K562 (cell line): Measurements from ENCODE around the gene KLK8. TPM values are rescaled to one million over a fixed set of nuclear protein-coding genes. Genes with fewer than 3 reads are reported as not detected.
A peak's percentile ranks its signal among the peaks of the same experiment; 100 is the strongest.

Experiments
- ATAC-seq: fragments of 200-7000 bp; cut with Tn5 transposase; 3 replicates; pipeline ENCODE4 v1.9.1; 2020; ENCODE audit warnings: moderate library complexity
- Bru-seq: library from RNA; stranded (reverse); fragments of 400-500 nt; gene quantifications from one replicate; lab custom pipeline; 2021; lab: Mats Ljungman, UMichigan
- BruChase-seq, 2 experiments: library from RNA; stranded (reverse); fragments of 400-500 nt; gene quantifications; one replicate each; lab custom pipeline; 2021; lab: Mats Ljungman, UMichigan
- BruUV-seq: library from RNA; stranded (reverse); fragments of 400-500 nt; replicated peaks from 2 replicates; lab custom pipeline; 2021; lab: Mats Ljungman, UMichigan
- CTCF ChIA-PET: fragments of 300-600 bp; formaldehyde crosslinking; extraction: SDS; loops from one replicate; lab custom pipeline; 2021; ENCODE audit warnings: low intra/inter-chr PET ratio; lab: Yijun Ruan, JAX
- POLR2A ChIA-PET: fragments of 300-600, 350-650 bp; sonication (Branson Sonifier 250); formaldehyde crosslinking; extraction: SDS; loops from one replicate; lab custom pipeline; 2021; ENCODE audit warnings: antibody characterized with exemption, inconsistent platforms; lab: Yijun Ruan, JAX
- DNase-seq, 4 experiments: peaks; one replicate each; pipeline versions ENCODE4 v3.0.0 to v3.0.0-alpha.2; 2011 to 2018; ENCODE audit warnings: low spot score in 3 of 4, mixed read lengths in 3 of 4; ENCODE audit errors: extremely low read depth in 1 of 4
- FAIRE-seq: peaks from 2 replicates; lab custom pipeline; 2011; peaks lifted over from hg19 to GRCh38; lab: Jason Lieb, UNC
- H2AFZ ChIP-seq: 2 replicates; pipeline ENCODE4 v1.6.0; 2011; ENCODE audit warnings: low read depth, low read length, control low read depth, inconsistent platforms
- H3K27ac ChIP-seq: fragments of 200-600 bp; 3 replicates; pipeline ENCODE4 v1.8.0; 2011; ENCODE audit warnings: low read depth, mild to moderate bottlenecking, control low read depth, inconsistent platforms, low read length, moderate library complexity, mixed read lengths; ENCODE audit errors: extremely low read depth
- H3K27me3 ChIP-seq, 2 experiments: fragments of 300-600 bp in 1 of 2; 2 replicates in 1 of 2; 3 replicates in 1 of 2; pipeline versions ENCODE4 v1.6.0 to v1.8.0; 2011; ENCODE audit warnings: inconsistent platforms in 2 of 2, low read length in 2 of 2, mild to moderate bottlenecking in 1 of 2, mixed read lengths in 1 of 2, moderate library complexity in 1 of 2; ENCODE audit not compliant: control insufficient read depth in 2 of 2, insufficient read depth in 2 of 2
- H3K36me3 ChIP-seq: fragments of 300-600 bp; 3 replicates; pipeline ENCODE4 v1.8.0; 2011; ENCODE audit warnings: mild to moderate bottlenecking, low read length, inconsistent platforms; ENCODE audit not compliant: control insufficient read depth, insufficient read depth
- H3K4me1 ChIP-seq, 2 experiments: fragments of 200-600 bp in 1 of 2; replicated peaks in 1 of 2; 2 replicates in 1 of 2; 3 replicates in 1 of 2; pipeline versions ENCODE4 v1.5.1 to v1.8.0; 2011; ENCODE audit warnings: inconsistent platforms in 2 of 2, low read length in 2 of 2, mild to moderate bottlenecking in 1 of 2, mixed read lengths in 1 of 2, moderate library complexity in 1 of 2; ENCODE audit not compliant: control insufficient read depth in 2 of 2, insufficient read depth in 2 of 2
- H3K4me2 ChIP-seq: 2 replicates; pipeline ENCODE4 v1.6.1; 2011; ENCODE audit warnings: low read length, control low read depth, inconsistent platforms, mixed read lengths; ENCODE audit not compliant: insufficient read depth
- H3K4me3 ChIP-seq: fragments of 200-600 bp; sonication (generic), shearing (Covaris generic); 2 replicates; pipeline ENCODE4 v1.5.1; 2016; ENCODE audit warnings: control low read depth, inconsistent platforms
- H3K79me2 ChIP-seq: fragments of 200-600 bp; 3 replicates; pipeline ENCODE4 v1.8.0; 2011; ENCODE audit warnings: low read length, inconsistent platforms; ENCODE audit not compliant: control insufficient read depth, insufficient read depth
- H3K9ac ChIP-seq, 2 experiments: 2 replicates each; pipeline versions ENCODE4 v1.6.0 to v1.6.1; 2011; ENCODE audit warnings: low read depth in 2 of 2, low read length in 2 of 2, control low read depth in 1 of 2, inconsistent platforms in 1 of 2, mild to moderate bottlenecking in 1 of 2, mixed read lengths in 1 of 2; ENCODE audit not compliant: insufficient read depth in 1 of 2
- H3K9me1 ChIP-seq: one replicate; pipeline ENCODE4 v1.6.0; 2011; ENCODE audit warnings: inconsistent platforms, mild to moderate bottlenecking, low read length, moderate library complexity; ENCODE audit not compliant: control insufficient read depth, insufficient read depth
- H3K9me3 ChIP-seq: replicated peaks from 2 replicates; pipeline ENCODE4 v1.5.1; 2011; ENCODE audit warnings: low read depth, low read length, inconsistent platforms; ENCODE audit not compliant: control insufficient read depth, insufficient read depth
- H4K20me1 ChIP-seq: replicated peaks from 2 replicates; pipeline ENCODE4 v1.6.1; 2011; ENCODE audit warnings: low read length, inconsistent platforms, mixed read lengths; ENCODE audit not compliant: control insufficient read depth, insufficient read depth
- CHD2 ChIP-seq: IDR thresholded peaks from 2 replicates; pipeline ENCODE4 v1.6.1; 2011; ENCODE audit warnings: low read depth, low read length
- WGBS: fragments of 100-300 bp; shearing (Covaris generic); methylation state at CpG from one replicate; pipeline ENCODE4 v1.1.6; 2016; ENCODE audit warnings: low coverage, mixed read lengths; ENCODE audit not compliant: insufficient coverage; ENCODE audit errors: missing lambda C conversion rate; 5-methylcytosine and 5-hydroxymethylcytosine counted together
- in situ Hi-C: fragments of 300-500 bp; cut with MboI; formaldehyde crosslinking; loops from 4 replicates; pipeline ENCODE4 v1.15.0; 2018; ENCODE audit warnings: inconsistent platforms, mixed read lengths
- intact Hi-C: fragments of 100-400 bp; cut with micrococcal nuclease; formaldehyde crosslinking; loops from 2 replicates; pipeline ENCODE4 v1.14.2; 2022
- long read RNA-seq, 3 experiments: library from polyadenylated mRNA in 2 of 3; library from RNA in 1 of 3; unstranded in 2 of 3; stranded (forward) in 1 of 3; transcript quantifications; one replicate each; pipeline ENCODE4 v2.0.0, GENCODE V29; 2019 to 2022
- polyA minus RNA-seq, 3 experiments: library from RNA; depleted of rRNA, polyadenylated mRNA; stranded (reverse); fragments of >200 nt; gene quantifications; 2 replicates each; pipeline ENCODE4 v1.2.3, GENCODE V29; 2011
- polyA plus RNA-seq, 8 experiments: library from polyadenylated mRNA; depleted of rRNA in 4 of 8; stranded (reverse) in 5 of 8; unstranded in 3 of 8; fragments of >200 nt; fragmentation: Nextera tagmentation in 2 of 8; fragmentation: Illumina TruSeq in 1 of 8; extraction: Ambion mirVana in 2 of 8; extraction: Trizol in 1 of 8; gene quantifications; 2 replicates each; pipeline versions ENCODE4 v1.2.1 to v1.2.3, GENCODE V29; 2011 to 2014; ENCODE audit warnings: inconsistent platforms in 1 of 8, missing spikeins in 1 of 8
- total RNA-seq, 7 experiments: library from RNA; depleted of rRNA in 6 of 7; stranded (reverse); fragments of >200 nt in 6 of 7; fragmentation: Illumina TruSeq in 2 of 7; extraction: Trizol in 2 of 7; gene quantifications; 2 replicates each; pipeline versions ENCODE4 v1.2.1 to v1.2.3, GENCODE V29; 2011 to 2021; ENCODE audit warnings: low replicate concordance in 1 of 7
- TF ChIP-seq, protein P1 (sequence below), 2 experiments: fragments of 450-650 bp; IDR thresholded peaks; 2 replicates each; pipeline ENCODE4 v1.6.1; 2016; ENCODE audit warnings: mild to moderate bottlenecking in 2 of 2, borderline replicate concordance in 1 of 2, low read depth in 1 of 2, moderate library complexity in 1 of 2

Gene KLK8, protein sequence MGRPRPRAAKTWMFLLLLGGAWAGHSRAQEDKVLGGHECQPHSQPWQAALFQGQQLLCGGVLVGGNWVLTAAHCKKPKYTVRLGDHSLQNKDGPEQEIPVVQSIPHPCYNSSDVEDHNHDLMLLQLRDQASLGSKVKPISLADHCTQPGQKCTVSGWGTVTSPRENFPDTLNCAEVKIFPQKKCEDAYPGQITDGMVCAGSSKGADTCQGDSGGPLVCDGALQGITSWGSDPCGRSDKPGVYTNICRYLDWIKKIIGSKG
- 0.93 TPM in 1 of 2 replicates, not detected in the other for total RNA-seq (2011; cell fraction: chromatin; rRNA removed; ENCODE audit: low replicate concordance)
- 0.66 and 2.2 TPM in 2 replicates for total RNA-seq (2011; cell fraction: nucleolus; rRNA removed)
- total RNA-seq (2011; cell fraction: nucleoplasm; rRNA removed), result 1.2 and 3.7 TPM in 2 replicates
- total RNA-seq (2014; rRNA removed) (0.45 TPM in 1 of 2 replicates, not detected in the other), total RNA-seq (2014; rRNA removed; fragmentation: Illumina TruSeq; extraction: Trizol) (0.40 TPM in 1 of 2 replicates, not detected in the other), total RNA-seq (2015; rRNA removed; fragmentation: Illumina TruSeq; extraction: Trizol) (0.41 and 0.76 TPM in 2 replicates), total RNA-seq (2021) (1.4 TPM in 2 replicates), polyA plus RNA-seq (2011; rRNA removed) (0.62 and 0.79 TPM in 2 replicates), polyA plus RNA-seq (2014; fragmentation: Illumina TruSeq; extraction: Trizol) (0.44 and 0.49 TPM in 2 replicates), polyA plus RNA-seq (2014; fragmentation: Nextera tagmentation; extraction: Ambion mirVana) (1 to 10 TPM in 1 of 2 experiments, under 1 TPM in 1; 0.37 to 1.7 TPM), polyA plus RNA-seq (2014; rRNA removed) (1.1 and 1.4 TPM in 2 replicates), polyA minus RNA-seq (2011; rRNA and poly(A)+ RNA removed) (not detected in 2 replicates), Bru-seq, nascent RNA (percentile 21 among the genes with signal in this experiment), BruChase-seq, experiment 1, labeled RNA remaining after a 2-hour chase (percentile 27 among the genes with signal in this experiment), BruChase-seq, experiment 2, labeled RNA remaining after a 6-hour chase (percentile 22 among the genes with signal in this experiment)
- 0.65 and 1.9 TPM in 2 replicates for polyA plus RNA-seq (2011; cell fraction: cytosol; rRNA removed)
- 0.72 and 2.0 TPM in 2 replicates for polyA plus RNA-seq (2011; cell fraction: nucleus; rRNA removed)
- polyA plus RNA-seq (2012), result 1.6 and 3.0 TPM in 2 replicates
- polyA minus RNA-seq (2011; cell fraction: cytosol; rRNA and poly(A)+ RNA removed), result not detected in 2 replicates
- 0.67 TPM in 1 of 2 replicates, not detected in the other for polyA minus RNA-seq (2011; cell fraction: nucleus; rRNA and poly(A)+ RNA removed)
- long read RNA-seq, experiment 1, partial matches to known transcripts, result 0 of 1 reads
- long read RNA-seq, experiment 1, other reads (novel, unspliced or antisense), result 1 of 1 reads
- long read RNA-seq, experiment 2, partial matches to known transcripts, result 1 of 1 reads
- long read RNA-seq, experiment 2, other reads (novel, unspliced or antisense), result 0 of 1 reads
- long read RNA-seq, experiment 3, result 0 reads

DNA sequence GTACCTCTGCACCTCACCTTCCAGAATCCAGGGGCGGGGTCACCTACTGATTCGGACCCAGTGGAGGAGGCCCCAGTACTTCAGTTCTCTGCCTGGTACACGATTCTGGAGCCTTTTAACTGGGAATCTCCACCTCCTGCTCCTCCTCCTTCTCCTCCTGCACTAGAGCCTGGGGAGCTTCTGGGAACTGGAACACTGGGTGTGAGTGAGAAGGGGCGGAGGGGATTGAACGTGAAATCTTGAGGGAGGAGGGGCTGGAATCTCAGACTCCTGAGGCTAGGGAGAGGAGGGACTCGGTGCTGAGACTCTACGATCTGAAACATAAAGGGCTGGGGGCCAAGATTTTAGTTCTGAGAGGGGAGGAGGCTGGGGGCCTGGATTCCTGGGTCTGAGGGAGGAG, at the start of gene KLK8:
Gene KLK8 (minus strand): TSS at position 90 of the 400 bp plus-strand sequence. CDS start 437 bp downstream, outside the sequence.
- Histone ChIP-seq H3K9me3 (no peaks in the 10 kb centered on the region), H3K27ac (peak within 1 kb of the TSS; percentile 38; the same call in 1 of the 3 replicates), H3K9ac (peak within 1 kb of the TSS; percentile 53 to 87), H4K20me1 (no peaks in the 10 kb centered on the region), H3K4me2 (peak within 1 kb of the TSS; percentile 88), H3K36me3 (no peaks in the 10 kb centered on the region), H3K4me3 (peak within 1 kb of the TSS; percentile 26), H3K79me2 (no peaks in the 10 kb centered on the region), H3K27me3 (peaks cover 0 to 11% of the 10 kb centered on the region in 2 experiments; a peak in 3 of 5 replicates), H3K9me1 (no peaks in the 10 kb centered on the region), H2AFZ (peak within 1 kb of the TSS; percentile 97), H3K4me1 (peaks cover 19 to 32% of the 10 kb centered on the region in 2 experiments; a peak in 4 of 5 replicates)
- ChIA-PET POLR2A (interaction anchor here (0.6 to 1.8 kb wide), 3 partner anchors 54 to 197 kb away, joined by 3 to 11 read pairs (median 3); no protein-coding TSS in a partner anchor), CTCF (no interaction called here)
- FAIRE-seq (no peak), DNase-seq (no peak), ATAC-seq (no peak)
- intact Hi-C loops (no loop called here), in situ Hi-C loops (no loop called here)
- no TSS peak for BruUV-seq
- WGBS, result 29% methylated on average over 7 of the region's 7 CpGs
- TF ChIP-seq CHD2, result no peak
- TF ChIP-seq, protein P1, sequence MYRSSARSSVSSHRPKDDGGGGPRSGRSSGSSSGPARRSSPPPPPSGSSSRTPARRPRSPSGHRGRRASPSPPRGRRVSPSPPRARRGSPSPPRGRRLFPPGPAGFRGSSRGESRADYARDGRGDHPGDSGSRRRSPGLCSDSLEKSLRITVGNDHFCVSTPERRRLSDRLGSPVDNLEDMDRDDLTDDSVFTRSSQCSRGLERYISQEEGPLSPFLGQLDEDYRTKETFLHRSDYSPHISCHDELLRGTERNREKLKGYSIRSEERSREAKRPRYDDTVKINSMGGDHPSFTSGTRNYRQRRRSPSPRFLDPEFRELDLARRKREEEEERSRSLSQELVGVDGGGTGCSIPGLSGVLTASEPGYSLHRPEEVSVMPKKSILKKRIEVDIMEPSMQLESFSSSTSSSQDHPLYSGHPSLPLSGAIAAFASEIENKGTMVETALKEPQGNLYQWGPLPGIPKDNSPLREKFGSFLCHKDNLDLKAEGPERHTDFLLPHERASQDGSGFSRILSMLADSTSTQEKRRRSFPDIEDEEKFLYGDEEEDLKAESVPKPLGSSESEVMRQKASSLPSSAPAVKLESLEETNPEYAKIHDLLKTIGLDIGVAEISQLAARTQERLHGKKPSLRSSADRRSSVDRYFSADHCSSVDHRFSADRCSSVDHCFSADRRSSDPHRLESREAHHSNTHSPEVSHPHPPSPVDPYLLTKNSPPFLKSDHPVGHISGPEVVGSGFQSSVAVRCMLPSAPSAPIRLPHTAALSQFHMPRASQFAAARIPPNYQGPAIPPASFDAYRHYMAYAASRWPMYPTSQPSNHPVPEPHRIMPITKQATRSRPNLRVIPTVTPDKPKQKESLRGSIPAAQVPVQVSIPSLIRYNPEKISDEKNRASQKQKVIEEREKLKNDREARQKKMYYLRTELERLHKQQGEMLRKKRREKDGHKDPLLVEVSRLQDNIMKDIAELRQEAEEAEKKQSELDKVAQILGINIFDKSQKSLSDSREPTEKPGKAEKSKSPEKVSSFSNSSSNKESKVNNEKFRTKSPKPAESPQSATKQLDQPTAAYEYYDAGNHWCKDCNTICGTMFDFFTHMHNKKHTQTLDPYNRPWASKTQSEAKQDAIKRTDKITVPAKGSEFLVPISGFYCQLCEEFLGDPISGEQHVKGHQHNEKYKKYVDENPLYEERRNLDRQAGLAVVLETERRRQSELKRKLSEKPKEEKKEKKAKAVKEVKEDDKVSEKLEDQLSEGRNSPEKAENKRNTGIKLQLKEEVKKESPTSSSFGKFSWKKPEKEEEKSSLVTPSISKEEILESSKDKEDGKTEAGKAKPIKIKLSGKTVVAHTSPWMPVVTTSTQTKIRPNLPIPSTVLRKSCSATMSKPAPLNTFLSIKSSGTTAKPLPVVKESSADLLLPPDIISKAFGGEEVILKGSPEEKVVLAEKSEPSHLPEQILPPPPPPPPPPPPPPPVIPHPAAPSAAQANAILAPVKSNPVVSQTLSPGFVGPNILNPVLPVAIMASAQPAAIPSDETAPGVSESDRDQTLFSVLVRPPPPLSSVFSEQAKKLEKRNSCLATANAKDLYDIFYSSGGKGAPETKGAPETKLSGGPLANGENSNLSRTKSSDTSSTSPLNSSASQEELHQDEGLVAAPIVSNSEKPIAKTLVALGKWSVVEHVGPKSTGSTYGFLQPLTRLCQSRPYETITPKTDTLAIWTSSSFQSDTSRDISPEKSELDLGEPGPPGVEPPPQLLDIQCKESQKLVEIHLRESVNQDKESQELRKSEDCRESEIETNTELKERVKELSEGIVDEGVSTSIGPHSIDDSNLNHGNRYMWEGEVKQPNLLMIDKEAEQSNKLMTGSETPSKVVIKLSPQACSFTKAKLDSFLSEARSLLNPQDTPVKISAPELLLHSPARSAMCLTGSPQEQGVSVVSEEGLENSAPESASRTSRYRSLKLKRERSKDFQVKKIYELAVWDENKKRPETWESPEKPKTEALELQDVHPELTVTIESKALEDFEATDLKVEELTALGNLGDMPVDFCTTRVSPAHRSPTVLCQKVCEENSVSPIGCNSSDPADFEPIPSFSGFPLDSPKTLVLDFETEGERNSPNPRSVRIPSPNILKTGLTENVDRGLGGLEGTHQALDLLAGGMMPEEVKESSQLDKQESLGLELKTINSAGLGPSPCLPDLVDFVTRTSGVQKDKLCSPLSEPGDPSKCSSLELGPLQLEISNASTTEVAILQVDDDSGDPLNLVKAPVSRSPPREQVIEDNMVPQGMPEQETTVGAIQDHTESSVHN (IDR thresholded peaks at IDR 0.05; ENCODE audit: borderline replicate concordance in 1 of 2, low read depth in 1 of 2), result no peak
